Measurements from ENCODE around the gene PNPT1.
"Not testable (repeated sequence)": the region's sequence is repeated elsewhere in the genome, so short reads cannot be mapped to it uniquely, and the experiment has no call there.

PNPT1 gene

GRCh38 chr2:55721596-55722215 lies 28.1 kb upstream of the PNPT1 start:
- no peak for DNase-seq (ENCODE audit: low read depth)
- no peak overlapping the region for H3K4me3 ChIP-seq (ENCODE audit: low read length)
- no peak for TF ChIP-seq CTCF (conservative IDR thresholded peaks at IDR 0.05; ENCODE audit: low read length)

- no peak for TF ChIP-seq CTCF (conservative IDR thresholded peaks at IDR 0.05; ENCODE audit: low read length)
- H3K4me3 ChIP-seq (ENCODE audit: low read length) = no peak overlapping the region
- DNase-seq (ENCODE audit: low read depth) = no peak
Measured at GRCh38 chr2:55720417-55720816, 26.8 kb upstream of the PNPT1 start.

DNA sequence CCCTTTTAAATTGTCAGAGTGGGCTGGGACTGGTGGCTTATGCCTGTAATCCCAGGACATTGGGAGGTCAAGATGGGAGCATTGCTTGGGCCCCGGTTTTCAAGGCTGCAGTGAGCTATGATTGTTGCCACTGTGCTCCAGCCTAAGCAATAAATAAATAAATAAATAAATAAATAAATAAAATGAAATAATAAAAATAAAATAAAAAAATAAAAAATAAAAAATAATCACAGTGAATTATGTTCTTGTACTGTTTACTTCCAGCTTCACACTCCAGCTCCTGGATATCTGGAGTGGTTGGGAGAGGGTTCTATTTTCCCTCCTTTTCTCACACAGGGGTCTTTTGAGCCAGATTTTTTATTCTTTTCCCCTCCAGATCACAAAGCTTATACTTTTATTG lies 26.2 kb upstream of the PNPT1 start:
- TF ChIP-seq CTCF (conservative IDR thresholded peaks at IDR 0.05; ENCODE audit: low read length) = no peak
- DNase-seq (ENCODE audit: low read depth) = no peak
- H3K4me3 ChIP-seq (ENCODE audit: low read length) = no peak overlapping the region

DNA sequence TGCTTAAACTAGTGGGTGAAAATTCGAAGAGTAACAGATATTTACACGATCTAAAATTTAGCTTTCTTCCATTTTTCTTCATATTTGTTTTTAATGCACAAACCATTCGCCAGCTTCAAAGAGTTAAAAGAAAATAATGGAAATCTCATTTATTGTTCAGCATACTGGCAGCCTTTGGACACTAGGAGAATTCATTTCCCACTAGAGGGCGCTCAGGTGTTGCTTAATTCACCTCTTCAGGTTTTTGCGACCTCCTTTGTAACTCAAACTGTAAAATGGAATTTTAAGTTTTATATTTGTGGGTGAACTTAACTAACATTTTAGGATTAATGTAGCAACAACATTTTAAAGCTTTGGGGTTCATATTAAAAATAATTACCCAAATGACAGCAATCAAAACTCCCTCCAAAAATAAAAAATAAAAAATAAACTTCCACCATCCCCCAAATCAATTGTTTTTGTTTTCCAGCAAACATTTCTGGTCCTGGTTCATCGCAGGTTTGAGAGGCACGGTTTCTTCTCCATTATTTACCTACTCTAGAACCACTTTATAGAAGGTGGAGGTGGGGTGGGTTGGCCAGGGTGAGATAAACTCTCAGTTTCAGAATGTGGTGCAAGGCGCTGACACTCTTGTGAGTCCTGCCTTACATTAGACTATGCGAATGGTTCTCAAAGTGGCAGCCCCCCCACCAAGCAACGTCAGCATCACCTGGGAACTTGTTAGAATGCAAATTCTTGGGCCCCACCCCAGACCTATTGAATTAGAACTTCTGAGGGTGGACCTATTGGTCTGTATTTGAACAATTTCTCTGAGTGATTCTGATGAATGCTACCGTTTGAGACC lies 24.7 kb upstream of the PNPT1 start:
- DNase-seq (ENCODE audit: low read depth) = peak; percentile 61
- TF ChIP-seq CTCF (conservative IDR thresholded peaks at IDR 0.05; ENCODE audit: low read length) = peak; percentile 88
- H3K4me3 ChIP-seq (ENCODE audit: low read length) = no peak overlapping the region

- DNase-seq (ENCODE audit: low read depth) = no peak
- H3K4me3 ChIP-seq (ENCODE audit: low read length) = no peak overlapping the region
- no peak for TF ChIP-seq CTCF (conservative IDR thresholded peaks at IDR 0.05; ENCODE audit: low read length)
Measured at GRCh38 chr2:55715626-55716025, 22.0 kb upstream of the PNPT1 start.

GRCh38 chr2:55715178-55715577 lies 21.5 kb upstream of the PNPT1 start:
- not testable (repeated sequence) for H3K4me3 ChIP-seq (ENCODE audit: low read length); DNase-seq (ENCODE audit: low read depth)

DNA sequence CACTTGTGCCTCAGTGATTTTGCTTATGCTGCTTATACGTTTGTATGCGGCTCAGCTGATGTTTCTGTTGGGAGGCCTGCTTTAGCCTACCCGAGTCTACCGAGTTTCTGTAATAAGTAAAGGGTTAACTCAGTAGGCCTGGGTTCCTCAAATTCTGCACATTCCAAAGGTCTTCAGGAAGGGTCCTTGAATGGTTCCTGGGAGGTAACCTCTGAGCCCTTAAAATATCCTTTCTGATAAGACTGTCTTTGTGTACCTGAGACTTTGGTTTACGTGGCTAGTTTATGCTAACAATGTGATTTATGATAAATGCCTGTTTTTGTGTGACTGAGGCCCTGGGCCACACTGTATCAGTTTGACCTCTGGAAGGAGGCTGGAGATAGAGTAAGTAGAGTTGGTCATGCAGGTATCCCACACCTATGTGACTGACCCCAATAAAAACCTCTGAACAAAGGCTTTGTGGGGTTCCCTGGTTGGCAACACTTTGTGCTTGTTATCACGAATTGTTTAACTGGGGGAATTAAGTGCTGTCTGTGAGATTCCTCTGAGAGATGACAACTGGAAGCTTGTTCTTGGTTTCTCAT lies 18.9 kb upstream of the PNPT1 start:
- H3K4me3 ChIP-seq (ENCODE audit: low read length) = no peak overlapping the region
- DNase-seq (ENCODE audit: low read depth) = no peak
- no peak for TF ChIP-seq CTCF (conservative IDR thresholded peaks at IDR 0.05; ENCODE audit: low read length)
